Measurements from ENCODE around the gene TRNP1. TPM values are rescaled to one million over a fixed set of nuclear protein-coding genes. Genes with fewer than 3 reads are reported as not detected.

The TRNP1 gene
- total RNA-seq, 1 donor from 2014 or later: 15.3 TPM

GRCh38 chr1:26972390-26972789, 21.1 kb upstream of the TRNP1 start:
- no peak for ATAC-seq

DNA sequence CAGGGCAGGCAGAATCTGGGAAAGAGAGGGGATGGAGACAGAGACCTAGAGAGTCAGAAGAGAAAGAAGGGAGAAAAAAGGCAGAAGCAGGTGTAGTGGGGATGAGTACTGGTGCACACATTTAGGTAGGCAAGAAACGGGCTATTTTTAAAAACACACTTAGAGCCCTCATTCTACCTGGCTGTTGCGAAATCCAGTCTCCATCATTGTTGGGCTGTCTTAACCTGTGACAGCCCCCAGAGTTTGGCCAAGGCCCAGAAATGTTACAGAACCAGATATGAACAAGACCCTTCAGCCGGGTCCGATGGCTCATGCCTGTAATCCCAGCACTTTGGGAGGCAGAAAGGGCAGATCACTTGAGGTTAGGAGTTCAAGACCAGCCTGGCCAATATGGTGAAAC, 20.7 kb upstream of the TRNP1 start:
- H3K27me3 ChIP-seq (ENCODE audit: low read depth): peaks cover 5% of the 10 kb centered on the region
- ATAC-seq (no peak), DNase-seq (no peak)
- TF ChIP-seq CTCF (IDR thresholded peaks at IDR 0.05): no peak
- H3K27ac ChIP-seq: no peak overlapping the region
- no peaks in the 10 kb centered on the region for H3K36me3 ChIP-seq
- H3K4me3 ChIP-seq: no peak overlapping the region
- H3K4me1 ChIP-seq: no peaks in the 10 kb centered on the region
- no peaks in the 10 kb centered on the region for H3K9me3 ChIP-seq
- intact Hi-C loops (cut with DNase I): no loop called here

More at GRCh38 chr1:26972390-26972789, 21.1 kb upstream of the TRNP1 start:
- Histone ChIP-seq H3K4me1 (no peaks in the 10 kb centered on the region), H3K27ac (no peak overlapping the region), H3K27me3 (ENCODE audit: low read depth) (peaks cover 5% of the 10 kb centered on the region), H3K9me3 (no peaks in the 10 kb centered on the region), H3K4me3 (no peak overlapping the region), H3K36me3 (no peaks in the 10 kb centered on the region)
- intact Hi-C loops (cut with DNase I): no loop called here
- no peak for TF ChIP-seq CTCF (IDR thresholded peaks at IDR 0.05)
- DNase-seq: no peak

- TF ChIP-seq CTCF (IDR thresholded peaks at IDR 0.05): no peak
- Histone ChIP-seq H3K36me3 (no peaks in the 10 kb centered on the region), H3K4me3 (no peak overlapping the region), H3K4me1 (no peaks in the 10 kb centered on the region), H3K27ac (no peak overlapping the region), H3K9me3 (no peaks in the 10 kb centered on the region), H3K27me3 (ENCODE audit: low read depth) (no peaks in the 10 kb centered on the region)
- ATAC-seq (no peak), DNase-seq (no peak)
- intact Hi-C loops (cut with DNase I): no loop called here
Measured at GRCh38 chr1:26976621-26977510, 16.6 kb upstream of the TRNP1 start.

- no peaks in the 10 kb centered on the region for H3K9me3 ChIP-seq
- intact Hi-C loops (cut with DNase I): no loop called here
- no peak overlapping the region for H3K27ac ChIP-seq
- ATAC-seq: peak; percentile 43 to 76
- H3K36me3 ChIP-seq: no peaks in the 10 kb centered on the region
- no peaks in the 10 kb centered on the region for H3K4me1 ChIP-seq
- no peak overlapping the region for H3K4me3 ChIP-seq
- DNase-seq: no peak
- no peak for TF ChIP-seq CTCF (IDR thresholded peaks at IDR 0.05)
- no peaks in the 10 kb centered on the region for H3K27me3 ChIP-seq (ENCODE audit: low read depth)
Measured at GRCh38 chr1:26978901-26979300, 14.6 kb upstream of the TRNP1 start.

- ATAC-seq: no peak
- intact Hi-C loops (cut with DNase I): no loop called here
- no peaks in the 10 kb centered on the region for H3K4me1 ChIP-seq
Measured at GRCh38 chr1:26981146-26981846, 12.2 kb upstream of the TRNP1 start.

More at GRCh38 chr1:26981146-26981846, 12.2 kb upstream of the TRNP1 start:
- TF ChIP-seq CTCF (IDR thresholded peaks at IDR 0.05): no peak
- Histone ChIP-seq H3K9me3 (no peaks in the 10 kb centered on the region), H3K27ac (no peak overlapping the region), H3K36me3 (no peaks in the 10 kb centered on the region), H3K27me3 (ENCODE audit: low read depth) (peaks cover under 1% of the 10 kb centered on the region), H3K4me3 (no peak overlapping the region)
- no peak for DNase-seq
